HG02943 (cell line): ENCODE data around the gene LZTR1.
"Not testable (repeated sequence)": the region's sequence is repeated elsewhere in the genome, so short reads cannot be mapped to it uniquely, and the experiment has no call there.

Experiments used
- ATAC-seq: cut with Tn5 transposase; IDR thresholded peaks from one replicate; pipeline ENCODE4 v1.9.1; 2021; ENCODE audit warnings: mild to moderate bottlenecking, low read depth, moderate library complexity; ENCODE audit not compliant: unreplicated experiment

Gene LZTR1

DNA sequence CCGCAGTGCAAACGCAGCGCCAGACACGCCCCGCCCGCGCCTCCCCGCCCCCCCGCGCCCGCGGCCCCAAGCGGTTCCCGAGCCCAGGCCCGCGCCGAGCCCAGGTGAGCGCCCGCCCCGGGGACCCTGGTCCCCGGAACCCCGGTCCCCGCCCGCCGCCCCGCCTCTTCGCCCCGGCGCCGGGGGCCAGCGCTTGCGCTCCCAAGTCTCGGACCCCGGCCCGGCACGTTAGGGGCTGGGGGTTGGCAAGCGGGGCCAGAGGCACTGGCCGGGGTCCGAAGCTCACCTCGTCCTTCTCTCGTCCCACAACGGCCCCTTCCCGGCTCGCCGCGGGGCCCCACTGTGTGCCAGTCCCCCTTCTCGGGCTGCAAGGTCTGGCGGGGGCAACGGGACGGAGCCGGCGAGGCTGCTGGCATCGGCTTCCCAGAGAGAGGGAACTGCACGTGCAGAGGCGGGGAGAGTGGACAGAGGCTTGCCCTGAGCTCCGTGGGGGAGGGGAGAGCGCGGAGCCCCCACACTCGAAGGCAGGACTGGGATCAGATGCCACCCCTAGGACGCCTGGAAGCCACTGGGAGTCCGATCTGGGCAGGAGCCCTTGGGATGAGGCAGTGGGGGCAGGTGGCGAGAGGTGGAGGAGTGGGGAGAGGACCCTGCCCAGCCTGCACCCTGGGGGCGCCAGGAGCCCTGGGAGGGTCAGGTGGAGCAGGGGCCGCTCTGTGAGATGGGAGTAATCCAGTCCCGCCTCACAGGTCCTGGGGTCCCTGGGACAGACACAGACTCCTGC is 16.8 kb upstream of the LZTR1 start:
- ATAC-seq = no peak

- no peak for ATAC-seq
Observed at GRCh38 chr22:20965888-20966855, 15.9 kb upstream of the LZTR1 start.

GRCh38 chr22:20966883-20967696 is 15.0 kb upstream of the LZTR1 start, which contains the start of gene AIFM3:
TSS of gene AIFM3 (plus strand) at chr22:20967255. CDS start at chr22:20967945, 690 bp downstream.
- ATAC-seq = no peak

GRCh38 chr22:20967697-20968211 is 14.3 kb upstream of the LZTR1 start:
- ATAC-seq = no peak

- ATAC-seq = no peak
Observed at GRCh38 chr22:20968281-20968977, 13.7 kb upstream of the LZTR1 start.

GRCh38 chr22:20970939-20971657 is 11.0 kb upstream of the LZTR1 start:
- ATAC-seq = no peak

GRCh38 chr22:20972014-20972694 is 9.9 kb upstream of the LZTR1 start:
- not testable (repeated sequence) for ATAC-seq

DNA sequence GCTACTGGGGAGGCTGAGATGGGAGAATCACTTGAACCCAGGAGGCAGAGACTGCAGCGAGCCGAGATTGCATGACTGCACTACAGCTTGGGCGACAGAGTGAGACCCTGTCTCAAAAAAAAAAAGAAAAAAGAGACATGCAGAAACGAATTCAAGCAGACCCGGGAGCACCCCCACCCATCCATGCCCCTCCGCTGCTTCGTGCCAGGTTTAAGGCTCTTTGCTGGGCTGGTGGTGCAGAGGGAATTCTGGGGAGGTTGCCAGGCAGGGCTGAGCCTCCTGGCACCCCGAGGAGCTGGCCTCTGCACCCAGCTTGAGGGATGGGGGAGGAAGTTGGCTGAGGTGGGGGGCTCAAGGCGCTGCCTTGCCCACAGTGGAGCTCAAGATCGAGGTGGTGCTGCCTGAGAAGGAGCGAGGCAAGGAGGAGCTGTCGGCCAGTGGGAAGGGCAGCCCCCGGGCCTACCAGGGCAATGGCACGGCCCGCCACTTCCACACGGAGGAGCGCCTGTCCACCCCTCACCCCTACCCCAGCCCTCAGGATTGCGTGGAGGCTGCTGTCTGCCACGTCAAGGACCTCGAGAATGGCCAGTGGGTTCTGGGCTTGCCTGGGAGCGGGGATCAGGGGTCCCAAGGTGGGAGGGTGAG is 9.0 kb upstream of the LZTR1 start:
- ATAC-seq = no peak

GRCh38 chr22:20973634-20974286 is 8.3 kb upstream of the LZTR1 start:
- no peak for ATAC-seq

GRCh38 chr22:20974336-20974955 is 7.7 kb upstream of the LZTR1 start:
- no peak for ATAC-seq

GRCh38 chr22:20975541-20976290 is 6.4 kb upstream of the LZTR1 start:
- ATAC-seq = no peak

- ATAC-seq = no peak
Observed at GRCh38 chr22:20976291-20976877, 5.7 kb upstream of the LZTR1 start.

- ATAC-seq = no peak
Observed at GRCh38 chr22:20977019-20977418, 5.1 kb upstream of the LZTR1 start.

DNA sequence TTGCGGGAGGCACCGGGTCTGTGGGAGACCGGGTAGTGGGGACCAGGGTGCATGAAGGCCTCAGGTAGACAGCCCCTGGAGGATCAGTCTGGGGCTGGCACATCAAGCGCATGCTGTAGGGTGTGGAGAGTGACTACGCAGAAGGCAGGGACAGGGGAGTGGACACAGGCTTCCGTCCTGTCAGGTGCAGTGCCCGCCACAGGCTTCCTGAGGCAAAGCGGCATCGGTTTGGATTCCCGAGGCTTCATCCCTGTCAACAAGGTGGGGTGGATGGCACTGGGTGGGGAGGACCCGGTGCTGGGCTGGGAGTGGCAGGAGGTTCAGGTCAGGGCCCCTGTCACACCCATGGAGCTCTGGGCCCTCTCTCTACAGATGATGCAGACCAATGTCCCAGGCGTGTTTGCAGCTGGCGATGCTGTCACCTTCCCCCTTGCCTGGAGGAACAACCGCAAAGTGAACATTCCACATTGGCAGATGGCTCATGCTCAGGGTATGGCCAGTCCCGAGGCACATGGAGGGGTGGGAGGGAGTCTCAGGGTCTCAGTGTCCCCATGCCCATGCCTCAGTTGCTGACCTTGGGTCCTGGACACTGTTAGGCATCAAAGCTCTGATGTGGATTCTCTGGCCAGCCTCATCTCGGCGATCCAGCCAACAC is 4.5 kb upstream of the LZTR1 start:
- ATAC-seq = no peak

GRCh38 chr22:20978419-20978818 is 3.7 kb upstream of the LZTR1 start:
- ATAC-seq = no peak
